Upper lobe of left lung (tissue), 4 donors: ENCODE measurements around the gene NDUFA1.
"Not testable (repeated sequence)": the region's sequence is repeated elsewhere in the genome, so short reads cannot be mapped to it uniquely, and the experiment has no call there.

Experiments
- POLR2A ChIP-seq, 4 donors: fragments of 450-650 bp; IDR thresholded peaks; one replicate each; pipeline ENCODE4 v1.5.1; 2016 to 2017; ENCODE audit warnings: antibody characterized with exemption in 4 of 4, mild to moderate bottlenecking in 2 of 4
- POLR2AphosphoS5 ChIP-seq, 2 donors: sonication (generic); formaldehyde crosslinking; IDR thresholded peaks; one replicate each; pipeline ENCODE4 v1.5.1; 2017; ENCODE audit warnings: antibody characterized with exemption in 2 of 2
- TF ChIP-seq, protein P1 (sequence below), 6 experiments: fragments of 450-650 bp in 4 of 6; fragments of 200-600 bp in 2 of 6; sonication (generic) in 2 of 6; IDR thresholded peaks; one replicate each; pipeline ENCODE4 v1.5.1; 2016 to 2019; ENCODE audit warnings: antibody characterized with exemption in 6 of 6

- TF ChIP-seq, protein P1, sequence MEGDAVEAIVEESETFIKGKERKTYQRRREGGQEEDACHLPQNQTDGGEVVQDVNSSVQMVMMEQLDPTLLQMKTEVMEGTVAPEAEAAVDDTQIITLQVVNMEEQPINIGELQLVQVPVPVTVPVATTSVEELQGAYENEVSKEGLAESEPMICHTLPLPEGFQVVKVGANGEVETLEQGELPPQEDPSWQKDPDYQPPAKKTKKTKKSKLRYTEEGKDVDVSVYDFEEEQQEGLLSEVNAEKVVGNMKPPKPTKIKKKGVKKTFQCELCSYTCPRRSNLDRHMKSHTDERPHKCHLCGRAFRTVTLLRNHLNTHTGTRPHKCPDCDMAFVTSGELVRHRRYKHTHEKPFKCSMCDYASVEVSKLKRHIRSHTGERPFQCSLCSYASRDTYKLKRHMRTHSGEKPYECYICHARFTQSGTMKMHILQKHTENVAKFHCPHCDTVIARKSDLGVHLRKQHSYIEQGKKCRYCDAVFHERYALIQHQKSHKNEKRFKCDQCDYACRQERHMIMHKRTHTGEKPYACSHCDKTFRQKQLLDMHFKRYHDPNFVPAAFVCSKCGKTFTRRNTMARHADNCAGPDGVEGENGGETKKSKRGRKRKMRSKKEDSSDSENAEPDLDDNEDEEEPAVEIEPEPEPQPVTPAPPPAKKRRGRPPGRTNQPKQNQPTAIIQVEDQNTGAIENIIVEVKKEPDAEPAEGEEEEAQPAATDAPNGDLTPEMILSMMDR (IDR thresholded peaks at IDR 0.05) = not testable (repeated sequence)
- not testable (repeated sequence) for TF ChIP-seq POLR2AphosphoS5, POLR2A (IDR thresholded peaks at IDR 0.05)
Measured at GRCh38 chrX:119922391-119922790, 50.8 kb downstream of the NDUFA1 start.
